COLO829 (cell line): ENCODE results near the gene PPP1R14C.
"Not testable (repeated sequence)": the region's sequence is repeated elsewhere in the genome, so short reads cannot be mapped to it uniquely, and the experiment has no call there.

Experiments used
- DNase-seq: peaks from one replicate; pipeline ENCODE4 v3.0.0; 2012; ENCODE audit warnings: low spot score

PPP1R14C gene

GRCh38 chr6:150220634-150221551 is 78.0 kb downstream of the PPP1R14C start:
- DNase-seq = no peak

- DNase-seq = no peak
These were observed 82.0 kb downstream of the PPP1R14C start for GRCh38 chr6:150224820-150225219.

- DNase-seq = no peak
These were observed 84.4 kb downstream of the PPP1R14C start for GRCh38 chr6:150227281-150227680.

GRCh38 chr6:150228072-150228733 is 85.4 kb downstream of the PPP1R14C start:
- no peak for DNase-seq

- no peak for DNase-seq
These were observed 86.8 kb downstream of the PPP1R14C start for GRCh38 chr6:150229436-150230163.

- DNase-seq = no peak
These were observed 87.3 kb downstream of the PPP1R14C start for GRCh38 chr6:150230164-150230561.

GRCh38 chr6:150230832-150231524 is 88.1 kb downstream of the PPP1R14C start:
- no peak for DNase-seq

- no peak for DNase-seq
These were observed 88.6 kb downstream of the PPP1R14C start for GRCh38 chr6:150231525-150231850.

- DNase-seq = no peak
These were observed 91.0 kb downstream of the PPP1R14C start for GRCh38 chr6:150233843-150234269.

GRCh38 chr6:150235218-150235617 is 92.4 kb downstream of the PPP1R14C start:
- no peak for DNase-seq

- DNase-seq = no peak
These were observed 93.3 kb downstream of the PPP1R14C start for GRCh38 chr6:150236114-150236513.

- DNase-seq = no peak
These were observed 93.7 kb downstream of the PPP1R14C start for GRCh38 chr6:150236544-150236943.

GRCh38 chr6:150237626-150238025 is 94.8 kb downstream of the PPP1R14C start:
- no peak for DNase-seq

GRCh38 chr6:150238336-150238741 is 95.5 kb downstream of the PPP1R14C start:
- DNase-seq = peak; percentile 36

GRCh38 chr6:150238846-150239407 is 96.1 kb downstream of the PPP1R14C start:
- DNase-seq = no peak

- not testable (repeated sequence) for DNase-seq
These were observed 98.9 kb downstream of the PPP1R14C start for GRCh38 chr6:150241756-150242155.

- no peak for DNase-seq
These were observed 100.9 kb downstream of the PPP1R14C start for GRCh38 chr6:150243620-150244314.

GRCh38 chr6:150245148-150245935 is 102.5 kb downstream of the PPP1R14C start:
- no peak for DNase-seq

- DNase-seq = no peak
These were observed 105.0 kb downstream of the PPP1R14C start for GRCh38 chr6:150247803-150248202.

GRCh38 chr6:150248300-150248699 is 105.5 kb downstream of the PPP1R14C start:
- no peak for DNase-seq
